Measurements from ENCODE around the gene FABP1.

FABP1 gene

DNA sequence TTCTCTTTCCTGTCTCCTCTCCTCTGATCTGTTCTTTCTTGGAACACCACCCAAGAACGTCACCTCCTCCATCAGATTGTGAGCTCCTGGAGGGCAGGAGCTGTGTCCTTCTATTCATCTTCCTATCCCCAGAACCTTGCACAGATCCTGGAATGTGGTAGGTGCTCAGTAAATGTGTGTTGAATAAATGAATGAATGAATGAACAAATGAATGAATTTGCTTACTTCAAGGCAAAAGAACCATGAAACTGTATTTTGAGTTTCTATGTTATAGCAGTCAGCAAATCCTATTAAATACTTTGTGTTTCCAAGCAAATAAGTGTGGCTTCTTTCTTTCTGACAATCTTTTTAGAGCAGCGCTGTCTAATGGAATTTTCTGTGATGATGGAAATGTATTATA lies 14.8 kb downstream of the FABP1 start:
- H3K27ac ChIP-seq (ENCODE audit: low read depth, low read length) = no peak overlapping the region
- no peak overlapping the region for H3K9ac ChIP-seq (ENCODE audit: low read depth, low read length)
- 0 out of 2 replicates have a peak, but pooled peaks cover 3% of the 10 kb centered on the region for H3K4me1 ChIP-seq (ENCODE audit: insufficient read depth, low read length)
- H3K4me3 ChIP-seq (ENCODE audit: low read length) = no peak overlapping the region
- 97% methylated on average over 2 of the region's 2 CpGs for WGBS
- no peaks in the 10 kb centered on the region for H3K36me3 ChIP-seq (ENCODE audit: insufficient read depth, low read length)
- 0 out of 2 replicates have a peak, but pooled peaks cover under 1% of the 10 kb centered on the region for H3K9me3 ChIP-seq (ENCODE audit: insufficient read depth, low read depth, low read length)
- no peaks in the 10 kb centered on the region for H3K27me3 ChIP-seq (ENCODE audit: insufficient read depth, low read length)

DNA sequence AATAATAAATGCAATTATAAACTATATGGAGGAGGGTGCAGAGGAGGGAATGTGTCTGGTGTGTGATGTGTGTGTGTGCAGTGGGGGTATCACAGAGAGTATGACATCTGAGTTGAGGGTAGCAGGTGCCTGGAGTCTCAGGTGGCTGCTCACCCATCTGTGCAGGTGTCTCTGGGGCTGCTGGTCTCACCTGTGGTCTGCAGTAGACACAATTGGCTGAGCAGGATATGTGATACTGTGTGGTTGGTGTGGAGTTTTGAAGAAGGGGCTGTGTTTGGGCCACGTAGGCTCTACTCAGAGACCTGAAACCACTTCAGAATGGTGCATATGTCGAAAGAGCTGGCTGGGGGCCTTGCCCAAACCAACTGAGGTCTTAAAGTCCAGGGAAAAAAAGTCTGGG lies 17.0 kb downstream of the FABP1 start:
- 89% methylated on average over 2 of the region's 2 CpGs for WGBS
- no peaks in the 10 kb centered on the region for H3K27me3 ChIP-seq (ENCODE audit: insufficient read depth, low read length)
- no peaks in the 10 kb centered on the region for H3K4me1 ChIP-seq (ENCODE audit: insufficient read depth, low read length)
- H3K9ac ChIP-seq (ENCODE audit: low read depth, low read length) = no peak overlapping the region
- H3K27ac ChIP-seq (ENCODE audit: low read depth, low read length) = no peak overlapping the region
- H3K36me3 ChIP-seq (ENCODE audit: insufficient read depth, low read length) = no peaks in the 10 kb centered on the region
- no peak overlapping the region for H3K4me3 ChIP-seq (ENCODE audit: low read length)
- peaks cover 10% of the 10 kb centered on the region for H3K9me3 ChIP-seq (ENCODE audit: insufficient read depth, low read depth, low read length)

DNA sequence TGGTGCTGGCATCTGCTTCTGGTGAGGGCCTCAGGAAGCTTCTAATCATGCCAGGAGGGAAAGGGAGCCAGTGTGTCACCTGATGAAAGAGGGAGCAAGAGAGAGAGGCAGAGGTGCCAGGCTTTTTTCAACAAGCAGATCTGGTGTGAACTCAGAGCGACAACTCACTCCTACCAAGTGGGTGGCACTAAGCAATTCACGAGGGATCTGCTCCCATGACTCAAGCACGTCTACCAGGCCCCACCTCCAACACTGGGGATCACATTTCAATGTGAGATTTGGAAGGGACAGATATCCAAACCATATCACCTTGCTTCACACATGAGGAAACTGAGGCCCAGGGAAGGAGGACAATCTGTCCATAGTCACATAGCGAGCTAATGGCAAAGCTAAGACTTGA lies 19.1 kb downstream of the FABP1 start:
- Histone ChIP-seq H3K27ac (ENCODE audit: low read depth, low read length) (no peak overlapping the region), H3K4me1 (ENCODE audit: insufficient read depth, low read length) (no peaks in the 10 kb centered on the region), H3K9me3 (ENCODE audit: insufficient read depth, low read depth, low read length) (peaks cover 10% of the 10 kb centered on the region), H3K9ac (ENCODE audit: low read depth, low read length) (no peak overlapping the region), H3K27me3 (ENCODE audit: insufficient read depth, low read length) (no peaks in the 10 kb centered on the region), H3K4me3 (ENCODE audit: low read length) (no peak overlapping the region), H3K36me3 (ENCODE audit: insufficient read depth, low read length) (no peaks in the 10 kb centered on the region)
- WGBS = 73% methylated on average over 4 of the region's 4 CpGs

DNA sequence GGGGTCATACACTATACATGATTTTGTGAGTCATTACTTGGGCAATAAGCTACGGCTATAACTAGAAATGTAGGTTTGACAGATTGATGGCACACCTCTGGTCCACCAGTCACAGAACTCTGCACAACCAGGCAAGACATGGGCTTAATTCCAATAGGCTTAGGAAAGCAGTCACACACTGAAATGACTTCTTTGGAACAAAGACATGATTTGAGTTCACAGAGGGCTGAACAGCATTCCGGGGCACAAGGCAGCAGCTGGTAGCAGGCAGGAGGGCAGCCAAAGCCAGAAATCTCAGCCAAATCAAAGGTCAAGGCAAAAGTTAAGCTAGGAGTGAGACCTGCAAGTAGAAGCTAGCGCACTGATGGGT lies 27.4 kb downstream of the FABP1 start:
- Histone ChIP-seq H3K4me3 (ENCODE audit: low read length) (no peak overlapping the region), H3K9me3 (ENCODE audit: insufficient read depth, low read depth, low read length) (no peaks in the 10 kb centered on the region), H3K4me1 (ENCODE audit: insufficient read depth, low read length) (peaks cover 13% of the 10 kb centered on the region), H3K27me3 (ENCODE audit: insufficient read depth, low read length) (no peaks in the 10 kb centered on the region), H3K9ac (ENCODE audit: low read depth, low read length) (no peak overlapping the region), H3K36me3 (ENCODE audit: insufficient read depth, low read length) (no peaks in the 10 kb centered on the region), H3K27ac (ENCODE audit: low read depth, low read length) (no peak overlapping the region)
- 92% methylated on average over 3 of the region's 3 CpGs for WGBS

DNA sequence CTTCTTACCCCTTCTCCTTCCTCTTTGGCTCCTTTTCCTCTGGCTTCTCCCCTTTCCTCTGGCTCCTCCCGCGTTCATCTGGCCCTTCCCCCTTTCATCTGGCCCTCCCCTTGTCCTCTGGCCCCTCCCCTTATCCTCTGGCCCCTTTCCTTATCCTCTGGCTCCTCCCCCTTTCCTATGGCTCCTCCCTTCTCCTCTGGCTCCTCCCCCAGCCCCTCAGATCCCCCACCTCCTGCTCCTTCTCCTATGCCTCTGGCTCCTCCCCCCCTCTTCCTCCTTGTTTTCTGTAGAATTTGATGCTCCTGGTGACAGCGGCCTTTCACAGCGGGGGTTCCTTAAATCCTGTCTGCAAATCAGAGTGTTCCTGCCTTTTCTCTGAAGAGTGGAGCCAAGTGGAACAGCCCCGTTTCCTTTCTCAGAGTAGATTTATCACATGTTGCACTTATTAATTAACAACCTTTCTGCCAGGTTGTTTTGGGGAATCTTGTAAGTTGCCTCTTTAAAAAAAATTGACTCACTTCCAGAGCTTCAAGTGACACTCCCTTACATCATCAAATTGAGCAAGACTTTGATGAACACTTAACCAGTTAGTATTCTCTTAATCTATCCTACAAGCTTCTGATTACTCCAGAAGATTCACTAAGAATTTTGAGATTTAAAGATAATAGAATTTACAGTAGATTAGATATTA lies 27.9 kb downstream of the FABP1 start:
- Histone ChIP-seq H3K9ac (ENCODE audit: low read depth, low read length) (no peak overlapping the region), H3K27ac (ENCODE audit: low read depth, low read length) (no peak overlapping the region)
- WGBS = 14% methylated on average over 5 of the region's 5 CpGs

DNA sequence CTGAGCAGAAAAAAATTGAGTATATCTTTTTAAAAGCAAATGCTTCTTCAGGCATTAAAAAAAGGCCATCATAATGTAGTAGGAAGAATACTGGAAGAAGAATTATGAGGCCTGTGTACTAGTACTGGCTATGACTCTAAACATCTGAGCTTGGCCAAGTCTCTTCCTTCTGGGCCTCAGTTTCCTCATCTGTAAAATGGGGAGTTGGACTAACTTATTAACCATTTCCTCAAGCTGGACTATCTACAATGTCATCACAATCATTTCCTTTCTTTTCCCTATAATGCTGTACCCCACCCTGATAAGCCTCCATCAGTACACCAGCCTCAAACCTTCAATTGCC lies 29.3 kb downstream of the FABP1 start:
- Histone ChIP-seq H3K9ac (ENCODE audit: low read depth, low read length) (no peak overlapping the region), H3K27me3 (ENCODE audit: insufficient read depth, low read length) (no peaks in the 10 kb centered on the region)

More for the DNA sequence above, 27.9 kb downstream of the FABP1 start:
- H3K36me3 ChIP-seq (ENCODE audit: insufficient read depth, low read length) = no peaks in the 10 kb centered on the region
- no peaks in the 10 kb centered on the region for H3K9me3 ChIP-seq (ENCODE audit: insufficient read depth, low read depth, low read length)
- H3K27me3 ChIP-seq (ENCODE audit: insufficient read depth, low read length) = no peaks in the 10 kb centered on the region
- H3K4me1 ChIP-seq (ENCODE audit: insufficient read depth, low read length) = peaks cover 13% of the 10 kb centered on the region
- no peak overlapping the region for H3K4me3 ChIP-seq (ENCODE audit: low read length)

DNA sequence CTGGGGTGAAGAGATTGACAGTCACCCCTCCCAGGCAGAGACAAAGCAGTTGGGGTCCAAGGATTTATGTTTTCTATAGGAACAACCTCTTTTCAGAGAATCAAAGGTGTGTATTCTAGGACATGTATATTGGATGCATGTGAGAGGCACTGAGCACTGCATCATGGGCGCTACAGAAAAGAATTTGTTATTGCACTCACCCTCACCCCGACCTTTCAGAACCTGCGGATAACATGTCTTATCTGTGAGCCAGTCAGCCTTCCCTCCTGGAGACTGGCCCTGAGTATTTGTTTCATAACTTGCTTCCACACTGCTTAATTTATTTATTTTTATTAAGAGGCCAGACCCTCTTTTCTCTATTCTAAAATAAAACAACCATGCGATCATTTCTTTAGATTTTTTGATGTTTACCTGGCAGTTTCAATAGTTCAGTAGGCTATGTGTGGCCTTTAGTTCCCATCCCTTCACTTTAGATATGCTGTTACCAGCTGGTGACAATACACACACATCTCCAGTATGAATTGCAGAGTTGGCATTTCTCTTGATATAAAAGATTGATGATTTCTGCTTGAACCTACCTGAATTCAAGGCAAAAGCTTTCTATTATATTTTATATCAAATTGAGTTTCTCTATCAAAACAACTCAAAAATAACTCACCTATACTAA lies 29.8 kb downstream of the FABP1 start:
- Histone ChIP-seq H3K9me3 (ENCODE audit: insufficient read depth, low read depth, low read length) (no peaks in the 10 kb centered on the region), H3K27ac (ENCODE audit: low read depth, low read length) (no peak overlapping the region), H3K9ac (ENCODE audit: low read depth, low read length) (no peak overlapping the region), H3K4me1 (ENCODE audit: insufficient read depth, low read length) (peaks cover 19% of the 10 kb centered on the region), H3K4me3 (ENCODE audit: low read length) (no peak overlapping the region), H3K36me3 (ENCODE audit: insufficient read depth, low read length) (no peaks in the 10 kb centered on the region), H3K27me3 (ENCODE audit: insufficient read depth, low read length) (no peaks in the 10 kb centered on the region)
- WGBS = 89% methylated on average over 4 of the region's 4 CpGs

More for the DNA sequence above, 29.3 kb downstream of the FABP1 start:
- H3K4me3 ChIP-seq (ENCODE audit: low read length) = no peak overlapping the region
- H3K36me3 ChIP-seq (ENCODE audit: insufficient read depth, low read length) = no peaks in the 10 kb centered on the region
- peaks cover 19% of the 10 kb centered on the region for H3K4me1 ChIP-seq (ENCODE audit: insufficient read depth, low read length)
- no peaks in the 10 kb centered on the region for H3K9me3 ChIP-seq (ENCODE audit: insufficient read depth, low read depth, low read length)
- H3K27ac ChIP-seq (ENCODE audit: low read depth, low read length) = no peak overlapping the region

DNA sequence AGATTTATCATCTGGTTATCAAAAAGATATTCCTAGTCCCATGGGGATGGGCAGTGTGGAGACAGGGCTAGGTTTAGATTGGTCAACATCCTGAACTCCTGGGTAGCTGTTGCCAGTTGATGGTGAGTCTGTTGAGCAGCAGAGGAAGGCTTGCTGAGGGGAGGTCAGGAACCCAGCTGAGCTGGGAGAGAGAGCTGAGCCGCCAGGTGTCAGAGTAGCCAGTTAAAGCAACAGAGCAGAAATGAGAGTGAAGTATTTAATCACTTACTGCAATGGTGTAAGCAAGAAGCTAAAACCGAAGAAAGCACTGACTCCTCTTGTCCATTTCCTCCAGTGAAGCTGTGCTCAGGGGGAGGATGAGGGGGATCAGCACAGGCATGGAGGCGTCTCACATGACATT lies 30.7 kb downstream of the FABP1 start:
- Histone ChIP-seq H3K27ac (ENCODE audit: low read depth, low read length) (no peak overlapping the region), H3K9me3 (ENCODE audit: insufficient read depth, low read depth, low read length) (no peaks in the 10 kb centered on the region), H3K4me1 (ENCODE audit: insufficient read depth, low read length) (peaks cover 19% of the 10 kb centered on the region), H3K27me3 (ENCODE audit: insufficient read depth, low read length) (no peaks in the 10 kb centered on the region), H3K4me3 (ENCODE audit: low read length) (no peak overlapping the region), H3K36me3 (ENCODE audit: insufficient read depth, low read length) (no peaks in the 10 kb centered on the region), H3K9ac (ENCODE audit: low read depth, low read length) (no peak overlapping the region)
- WGBS = 71% methylated on average over 3 of the region's 3 CpGs

DNA sequence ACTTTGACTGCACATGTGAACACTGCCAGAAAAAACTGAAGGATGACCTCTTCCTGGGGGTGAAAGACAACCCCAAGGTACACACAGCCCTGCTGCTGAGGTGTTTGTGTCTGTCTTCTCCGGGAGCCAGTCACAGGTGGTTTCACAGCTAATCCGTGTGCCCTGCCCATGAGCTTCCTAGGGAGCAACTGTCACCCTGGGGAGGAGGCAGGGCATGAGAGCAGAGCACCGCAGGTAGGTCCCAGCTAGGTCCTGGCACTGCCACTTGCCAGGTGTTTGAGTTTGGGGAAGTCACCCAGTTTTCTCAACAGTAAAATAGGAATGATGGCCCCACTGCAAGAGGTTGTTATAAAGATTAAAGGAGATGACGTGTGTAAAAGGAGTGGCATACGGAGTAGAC lies 31.2 kb downstream of the FABP1 start:
- H3K4me3 ChIP-seq (ENCODE audit: low read length) = no peak overlapping the region
- no peaks in the 10 kb centered on the region for H3K27me3 ChIP-seq (ENCODE audit: insufficient read depth, low read length)
- no peaks in the 10 kb centered on the region for H3K36me3 ChIP-seq (ENCODE audit: insufficient read depth, low read length)
- 93% methylated on average over 5 of the region's 5 CpGs for WGBS
- H3K9ac ChIP-seq (ENCODE audit: low read depth, low read length) = no peak overlapping the region
- H3K27ac ChIP-seq (ENCODE audit: low read depth, low read length) = no peak overlapping the region
- H3K9me3 ChIP-seq (ENCODE audit: insufficient read depth, low read depth, low read length) = no peaks in the 10 kb centered on the region
- H3K4me1 ChIP-seq (ENCODE audit: insufficient read depth, low read length) = peaks cover 19% of the 10 kb centered on the region

DNA sequence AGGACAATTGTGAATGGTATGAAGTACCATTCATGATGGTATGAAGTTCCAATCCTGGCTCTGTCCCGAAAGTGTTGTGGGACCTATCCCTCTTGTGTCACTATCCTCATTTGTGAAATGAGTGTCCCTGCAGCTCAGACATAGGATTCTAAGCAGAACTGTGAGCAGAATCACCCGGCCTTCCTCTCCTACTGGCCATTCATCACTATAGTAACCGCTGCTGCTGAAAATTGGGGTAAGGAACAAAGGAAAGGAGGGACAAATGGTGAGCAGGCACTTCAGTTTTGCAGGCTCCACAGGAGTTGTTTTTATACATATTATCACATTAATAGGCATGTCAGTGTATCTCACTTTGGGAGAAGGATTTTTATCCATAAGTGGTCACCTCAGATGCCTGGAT lies 32.8 kb downstream of the FABP1 start:
- no peaks in the 10 kb centered on the region for H3K36me3 ChIP-seq (ENCODE audit: insufficient read depth, low read length)
- H3K27ac ChIP-seq (ENCODE audit: low read depth, low read length) = no peak overlapping the region
- H3K9ac ChIP-seq (ENCODE audit: low read depth, low read length) = no peak overlapping the region
- WGBS = 80% methylated on average over 2 of the region's 3 CpGs
- H3K4me1 ChIP-seq (ENCODE audit: insufficient read depth, low read length) = peaks cover 10% of the 10 kb centered on the region
- no peaks in the 10 kb centered on the region for H3K27me3 ChIP-seq (ENCODE audit: insufficient read depth, low read length)
- no peak overlapping the region for H3K4me3 ChIP-seq (ENCODE audit: low read length)
- H3K9me3 ChIP-seq (ENCODE audit: insufficient read depth, low read depth, low read length) = no peaks in the 10 kb centered on the region

DNA sequence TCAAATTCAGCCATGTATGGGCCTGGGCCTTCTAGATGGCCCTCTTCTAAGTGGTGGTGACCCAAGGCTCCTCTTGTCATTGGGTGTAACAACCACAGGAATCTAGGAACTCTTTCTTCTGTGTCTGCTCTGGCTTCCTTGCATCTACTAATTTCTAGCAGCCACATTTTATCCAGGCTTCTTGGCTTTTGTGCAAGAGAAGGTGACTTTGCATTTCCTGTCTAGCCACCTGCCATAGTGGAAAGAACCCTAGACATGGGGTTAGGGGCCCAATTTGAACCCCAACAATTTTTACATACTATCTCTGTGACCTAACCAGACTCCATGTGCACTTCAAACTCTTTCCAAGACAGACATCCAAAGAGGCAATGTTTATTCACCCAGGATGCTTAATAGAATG lies 35.1 kb downstream of the FABP1 start:
- no peak overlapping the region for H3K27ac ChIP-seq (ENCODE audit: low read depth, low read length)
- no peak overlapping the region for H3K9ac ChIP-seq (ENCODE audit: low read depth, low read length)
- H3K27me3 ChIP-seq (ENCODE audit: insufficient read depth, low read length) = no peaks in the 10 kb centered on the region
- H3K9me3 ChIP-seq (ENCODE audit: insufficient read depth, low read depth, low read length) = no peaks in the 10 kb centered on the region
- H3K4me1 ChIP-seq (ENCODE audit: insufficient read depth, low read length) = peaks cover 9% of the 10 kb centered on the region; the same call in 1 of the 2 replicates
- no peak overlapping the region for H3K4me3 ChIP-seq (ENCODE audit: low read length)
- H3K36me3 ChIP-seq (ENCODE audit: insufficient read depth, low read length) = no peaks in the 10 kb centered on the region

DNA sequence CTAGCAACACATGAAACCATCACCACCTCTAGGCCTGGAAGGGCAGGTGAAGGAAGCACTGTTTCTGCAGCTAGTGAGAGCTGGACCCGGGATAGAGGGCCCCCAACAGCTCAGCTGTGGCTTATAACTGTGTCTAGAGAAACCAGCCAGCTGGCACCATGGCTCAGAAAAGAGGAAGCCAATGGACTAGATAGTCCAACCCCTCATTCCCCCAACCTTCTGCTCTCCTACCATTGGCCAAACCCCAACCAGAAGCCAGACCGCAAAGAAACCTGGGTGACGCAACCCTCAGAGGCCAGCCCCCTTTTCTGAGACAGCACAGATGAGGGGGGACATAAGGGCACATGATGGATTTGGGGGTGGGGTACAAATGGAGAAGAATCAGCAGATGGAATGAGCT lies 35.9 kb downstream of the FABP1 start:
- Histone ChIP-seq H3K27ac (ENCODE audit: low read depth, low read length) (no peak overlapping the region), H3K9me3 (ENCODE audit: insufficient read depth, low read depth, low read length) (no peaks in the 10 kb centered on the region)

More for the DNA sequence above, 35.9 kb downstream of the FABP1 start:
- H3K27me3 ChIP-seq (ENCODE audit: insufficient read depth, low read length) = no peaks in the 10 kb centered on the region
- no peak overlapping the region for H3K4me3 ChIP-seq (ENCODE audit: low read length)
- H3K9ac ChIP-seq (ENCODE audit: low read depth, low read length) = no peak overlapping the region
- H3K4me1 ChIP-seq (ENCODE audit: insufficient read depth, low read length) = peaks cover 6% of the 10 kb centered on the region; the same call in 1 of the 2 replicates
- 86% methylated on average over 3 of the region's 3 CpGs for WGBS
- no peaks in the 10 kb centered on the region for H3K36me3 ChIP-seq (ENCODE audit: insufficient read depth, low read length)

Data from HUES64 (cell line).